Esophagus squamous epithelium (tissue), 5 donors: ENCODE results near the gene WASL. TPM values are rescaled to one million over a fixed set of nuclear protein-coding genes. Genes with fewer than 3 reads are reported as not detected.
"Not testable (repeated sequence)": the region's sequence is repeated elsewhere in the genome, so short reads cannot be mapped to it uniquely, and the experiment has no call there.

Experiments
- DNase-seq: peaks from one replicate; lab custom pipeline; 2025; lab: John Stamatoyannopoulos, UW
- H3K27ac ChIP-seq, 4 donors: fragments of 200-600 bp; sonication (generic); one replicate each; pipeline ENCODE4 v1.5.1; 2016 to 2019; ENCODE audit warnings: mild to moderate bottlenecking in 1 of 4
- H3K27me3 ChIP-seq, 4 donors: fragments of 200-600 bp; sonication (generic); 1 replicate in 3 of 4; 2 replicates in 1 of 4; pipeline versions ENCODE4 v1.5.1 to v1.6.0; 2017 to 2021; ENCODE audit warnings: antibody characterized with exemption in 1 of 4
- H3K36me3 ChIP-seq, 3 donors: fragments of 200-600 bp; sonication (generic); one replicate each; pipeline ENCODE4 v1.5.1; 2016 to 2019
- H3K4me1 ChIP-seq, 3 donors: fragments of 200-600 bp; sonication (generic); one replicate each; pipeline ENCODE4 v1.5.1; 2017 to 2019
- H3K4me3 ChIP-seq, 4 donors: fragments of 200-600 bp; sonication (generic); 1 replicate in 3 of 4; 2 replicates in 1 of 4; pipeline ENCODE4 v1.5.1; 2016 to 2019; ENCODE audit warnings: mild to moderate bottlenecking in 2 of 4, moderate library complexity in 1 of 4
- H3K9me3 ChIP-seq, 3 donors: fragments of 200-600 bp; sonication (generic); one replicate each; pipeline ENCODE4 v1.5.1; 2016 to 2019
- POLR2A ChIP-seq, 4 donors: fragments of 450-650 bp; IDR thresholded peaks; one replicate each; pipeline ENCODE4 v1.6.1; 2017; ENCODE audit warnings: antibody characterized with exemption in 4 of 4, mild to moderate bottlenecking in 4 of 4, moderate library complexity in 3 of 4
- WGBS, 2 donors: methylation state at CpG; one replicate each; pipeline ENCODE4 v1.1.5; 2018; 5-methylcytosine and 5-hydroxymethylcytosine counted together
- intact Hi-C: fragments of 100-400 bp; cut with DNase I; formaldehyde crosslinking; loops from one replicate; pipeline ENCODE4 v1.15.0; 2022
- total RNA-seq, 4 donors: library from RNA; depleted of rRNA; stranded (reverse); fragments of >200 nt; gene quantifications; one replicate each; pipeline ENCODE4 v1.1.0, GENCODE V29; 2016
- TF ChIP-seq, protein P1 (sequence below), 6 experiments: fragments of 450-650 bp in 4 of 6; fragments of 200-600 bp in 2 of 6; sonication (generic) in 2 of 6; IDR thresholded peaks; one replicate each; pipeline ENCODE4 v1.5.1; 2016 to 2019; ENCODE audit warnings: antibody characterized with exemption in 6 of 6, mild to moderate bottlenecking in 4 of 6, moderate library complexity in 4 of 6
- donor health status: DM: yes; HTN: yes; CAD: no.

WASL gene
- total RNA-seq, 4 donors from 2014 or later: 26.0 to 34.6 (median 31.3) TPM

GRCh38 chr7:123723913-123724312 is 24.9 kb downstream of the WASL start:
- H3K36me3 ChIP-seq: peaks cover 0 to 5% (median 0%) of the 10 kb centered on the region in 3 donors
- no peak overlapping the region for H3K4me3 ChIP-seq
- TF ChIP-seq POLR2A (IDR thresholded peaks at IDR 0.05): no peak
- TF ChIP-seq, protein P1, sequence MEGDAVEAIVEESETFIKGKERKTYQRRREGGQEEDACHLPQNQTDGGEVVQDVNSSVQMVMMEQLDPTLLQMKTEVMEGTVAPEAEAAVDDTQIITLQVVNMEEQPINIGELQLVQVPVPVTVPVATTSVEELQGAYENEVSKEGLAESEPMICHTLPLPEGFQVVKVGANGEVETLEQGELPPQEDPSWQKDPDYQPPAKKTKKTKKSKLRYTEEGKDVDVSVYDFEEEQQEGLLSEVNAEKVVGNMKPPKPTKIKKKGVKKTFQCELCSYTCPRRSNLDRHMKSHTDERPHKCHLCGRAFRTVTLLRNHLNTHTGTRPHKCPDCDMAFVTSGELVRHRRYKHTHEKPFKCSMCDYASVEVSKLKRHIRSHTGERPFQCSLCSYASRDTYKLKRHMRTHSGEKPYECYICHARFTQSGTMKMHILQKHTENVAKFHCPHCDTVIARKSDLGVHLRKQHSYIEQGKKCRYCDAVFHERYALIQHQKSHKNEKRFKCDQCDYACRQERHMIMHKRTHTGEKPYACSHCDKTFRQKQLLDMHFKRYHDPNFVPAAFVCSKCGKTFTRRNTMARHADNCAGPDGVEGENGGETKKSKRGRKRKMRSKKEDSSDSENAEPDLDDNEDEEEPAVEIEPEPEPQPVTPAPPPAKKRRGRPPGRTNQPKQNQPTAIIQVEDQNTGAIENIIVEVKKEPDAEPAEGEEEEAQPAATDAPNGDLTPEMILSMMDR (IDR thresholded peaks at IDR 0.05): no peak
- intact Hi-C loops: no loop called here
- H3K27me3 ChIP-seq: no peaks in the 10 kb centered on the region
- DNase-seq: no peak
- 90 to 94% methylated on average over 3 of the region's 3 CpGs for WGBS, 2 donors
- no peak overlapping the region for H3K27ac ChIP-seq
- H3K9me3 ChIP-seq: no peaks in the 10 kb centered on the region
- peaks cover 0 to 71% (median 11%) of the 10 kb centered on the region in 3 donors for H3K4me1 ChIP-seq

DNA sequence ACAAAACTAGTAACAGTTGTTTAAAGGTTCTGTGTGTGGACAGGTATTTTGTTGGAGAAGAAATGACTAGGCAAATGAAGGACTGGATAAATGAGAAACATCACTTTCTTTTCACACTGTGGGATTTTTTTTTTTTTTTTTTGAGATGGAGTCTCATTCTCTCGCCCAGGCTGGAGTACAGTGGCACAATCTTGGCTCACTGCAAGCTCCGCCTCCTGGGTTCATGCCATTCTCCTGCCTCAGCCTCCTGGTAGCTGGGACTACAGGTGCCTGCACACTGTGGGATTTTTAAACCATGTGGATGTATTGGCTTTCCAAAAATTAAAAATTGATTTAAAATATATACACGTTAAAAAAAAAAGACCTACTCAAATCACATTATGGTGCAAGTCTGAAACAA is 28.3 kb downstream of the WASL start:
- intact Hi-C loops, DNase-seq, H3K27ac ChIP-seq, H3K9me3 ChIP-seq, H3K4me3 ChIP-seq, H3K27me3 ChIP-seq, H3K36me3 ChIP-seq: not testable (repeated sequence)
- WGBS, 2 donors: 63 to 71% methylated on average over 3 of the region's 3 CpGs
- peaks cover 0 to 53% (median 6%) of the 10 kb centered on the region in 3 donors for H3K4me1 ChIP-seq

GRCh38 chr7:123719197-123719721 is 29.5 kb downstream of the WASL start:
- H3K36me3 ChIP-seq: no peaks in the 10 kb centered on the region
- H3K27me3 ChIP-seq: no peaks in the 10 kb centered on the region
- intact Hi-C loops: no loop called here
- no peak overlapping the region for H3K4me3 ChIP-seq
- TF ChIP-seq, protein P1 (IDR thresholded peaks at IDR 0.05): no peak
- TF ChIP-seq POLR2A (IDR thresholded peaks at IDR 0.05): no peak
- peaks cover 0 to 46% (median 6%) of the 10 kb centered on the region in 3 donors for H3K4me1 ChIP-seq
- H3K27ac ChIP-seq: no peak overlapping the region
- no peak for DNase-seq
- WGBS, 2 donors: 63 to 90% methylated on average over 2 of the region's 2 CpGs
- H3K9me3 ChIP-seq: no peaks in the 10 kb centered on the region

GRCh38 chr7:123718773-123719172 is 30.0 kb downstream of the WASL start:
- DNase-seq: no peak
- WGBS, 2 donors: 65 to 72% methylated on average over 4 of the region's 4 CpGs
- no peaks in the 10 kb centered on the region for H3K27me3 ChIP-seq
- TF ChIP-seq, protein P1 (IDR thresholded peaks at IDR 0.05): no peak
- TF ChIP-seq POLR2A (IDR thresholded peaks at IDR 0.05): no peak
- no peak overlapping the region for H3K27ac ChIP-seq
- no peak overlapping the region for H3K4me3 ChIP-seq
- intact Hi-C loops: no loop called here
- no peaks in the 10 kb centered on the region for H3K9me3 ChIP-seq
- no peaks in the 10 kb centered on the region for H3K36me3 ChIP-seq
- H3K4me1 ChIP-seq: peaks cover 0 to 42% (median 6%) of the 10 kb centered on the region in 3 donors

DNA sequence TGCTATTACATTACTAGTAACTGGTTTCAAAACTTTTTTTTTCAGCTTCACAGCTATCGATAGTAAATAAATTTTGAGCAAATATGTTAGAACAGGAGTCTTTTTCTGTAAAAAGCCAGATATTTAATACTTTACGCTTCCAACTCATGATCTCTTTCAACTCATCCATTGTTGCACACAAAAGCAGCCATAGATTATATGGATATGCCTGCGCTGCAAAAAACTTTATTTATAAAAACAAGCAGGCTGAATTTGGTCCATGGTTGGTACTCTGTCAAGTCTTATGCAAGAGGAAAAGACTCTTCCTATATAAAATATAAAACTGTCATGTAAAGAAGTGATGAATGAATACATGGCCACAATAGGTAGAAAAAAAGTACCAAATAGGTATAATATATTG is 31.1 kb downstream of the WASL start:
- no peaks in the 10 kb centered on the region for H3K36me3 ChIP-seq
- intact Hi-C loops: no loop called here
- no peak overlapping the region for H3K4me3 ChIP-seq
- DNase-seq: no peak
- H3K27me3 ChIP-seq: no peaks in the 10 kb centered on the region
- no peak overlapping the region for H3K27ac ChIP-seq
- TF ChIP-seq, protein P1 (IDR thresholded peaks at IDR 0.05): no peak
- no peak for TF ChIP-seq POLR2A (IDR thresholded peaks at IDR 0.05)
- no peaks in the 10 kb centered on the region for H3K9me3 ChIP-seq
- H3K4me1 ChIP-seq: peaks cover 0 to 37% (median 0%) of the 10 kb centered on the region in 3 donors
- 100% methylated on average over 3 of the region's 3 CpGs for WGBS, 2 donors

DNA sequence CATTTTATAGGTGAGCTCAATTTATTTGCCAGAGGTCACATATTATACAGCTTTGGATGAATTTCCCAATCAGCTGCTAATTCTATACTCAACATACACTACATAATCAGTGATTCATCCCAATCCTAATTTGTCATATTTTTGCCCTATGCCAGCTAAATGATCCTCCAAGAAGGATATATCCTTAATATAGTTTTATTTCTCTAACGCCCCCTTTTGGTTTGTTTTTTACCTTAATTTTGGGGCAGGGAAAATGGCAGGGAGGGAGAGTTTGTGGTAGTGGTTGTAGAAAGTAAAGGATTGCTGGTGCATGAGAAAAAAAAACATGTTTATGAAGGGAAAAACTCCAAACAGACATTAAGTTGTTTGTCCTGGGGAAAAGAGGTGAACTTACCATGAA is 31.9 kb downstream of the WASL start:
- H3K27me3 ChIP-seq: no peaks in the 10 kb centered on the region
- WGBS, 2 donors: 86 to 93% methylated on average over 1 of the region's 1 CpG
- no peak for DNase-seq
- intact Hi-C loops: no loop called here
- TF ChIP-seq POLR2A (IDR thresholded peaks at IDR 0.05): no peak
- TF ChIP-seq, protein P1 (IDR thresholded peaks at IDR 0.05): no peak
- H3K4me3 ChIP-seq: no peak overlapping the region
- H3K4me1 ChIP-seq: peaks cover 0 to 36% (median 0%) of the 10 kb centered on the region in 3 donors
- no peaks in the 10 kb centered on the region for H3K36me3 ChIP-seq
- no peak overlapping the region for H3K27ac ChIP-seq
- no peaks in the 10 kb centered on the region for H3K9me3 ChIP-seq
